HL-60 (cell line): Measurements from ENCODE around the gene MALAT1.
A peak's percentile ranks its signal among the peaks of the same experiment; 100 is the strongest.

Experiments
- DNase-seq, 2 experiments: peaks; one replicate each; pipeline ENCODE4 v3.0.0-alpha.2; 2010 to 2020; ENCODE audit warnings: low read depth in 1 of 2, low spot score in 1 of 2
- H3K27ac ChIP-seq: fragments of 250-450 bp; sonication (Bioruptor Pico); replicated peaks from 2 replicates; pipeline ENCODE4 v1.5.1; 2020; ENCODE audit warnings: mild to moderate bottlenecking, moderate library complexity
- H3K27me3 ChIP-seq: fragments of 250-450 bp; sonication (Bioruptor Pico); 2 replicates; pipeline ENCODE4 v1.5.1; 2021; ENCODE audit warnings: mild to moderate bottlenecking, moderate library complexity; ENCODE audit not compliant: insufficient read depth, poor library complexity, severe bottlenecking
- H3K4me3 ChIP-seq: replicated peaks from 2 replicates; pipeline ENCODE4 v1.5.1; 2011; ENCODE audit warnings: mild to moderate bottlenecking, control low read depth, low read length; ENCODE audit not compliant: insufficient read depth
- GABPA ChIP-seq: IDR thresholded peaks from 2 replicates; pipeline ENCODE4 v1.6.1; 2012; ENCODE audit warnings: low read depth
- POLR2AphosphoS5 ChIP-seq: IDR thresholded peaks from 2 replicates; pipeline ENCODE4 v1.6.1; 2012; ENCODE audit warnings: low read depth
- SPI1 ChIP-seq: IDR thresholded peaks from 2 replicates; pipeline ENCODE4 v1.6.1; 2012; ENCODE audit warnings: low read depth, mild to moderate bottlenecking, borderline replicate concordance
- TF ChIP-seq, protein P1 (sequence below): IDR thresholded peaks from one replicate; pipeline ENCODE4 v1.5.1; 2011; ENCODE audit warnings: low read length, control low read depth, inconsistent platforms; ENCODE audit not compliant: insufficient read depth
- TF ChIP-seq, protein P2 (sequence below): IDR thresholded peaks from 2 replicates; pipeline ENCODE4 v1.6.1; 2012; ENCODE audit warnings: low read depth; ENCODE audit not compliant: insufficient replicate concordance

The MALAT1 gene

DNA sequence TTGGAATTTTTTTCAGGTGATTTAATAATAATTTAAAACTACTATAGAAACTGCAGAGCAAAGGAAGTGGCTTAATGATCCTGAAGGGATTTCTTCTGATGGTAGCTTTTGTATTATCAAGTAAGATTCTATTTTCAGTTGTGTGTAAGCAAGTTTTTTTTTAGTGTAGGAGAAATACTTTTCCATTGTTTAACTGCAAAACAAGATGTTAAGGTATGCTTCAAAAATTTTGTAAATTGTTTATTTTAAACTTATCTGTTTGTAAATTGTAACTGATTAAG, 3.4 kb downstream of the MALAT1 start:
- DNase-seq: no peak
- H3K27me3 ChIP-seq: no peaks in the 10 kb centered on the region
- H3K27ac ChIP-seq: peak overlapping the region; percentile 100
- H3K4me3 ChIP-seq: peak overlapping the region; percentile 82
- TF ChIP-seq SPI1: no peak
- TF ChIP-seq, protein P1, sequence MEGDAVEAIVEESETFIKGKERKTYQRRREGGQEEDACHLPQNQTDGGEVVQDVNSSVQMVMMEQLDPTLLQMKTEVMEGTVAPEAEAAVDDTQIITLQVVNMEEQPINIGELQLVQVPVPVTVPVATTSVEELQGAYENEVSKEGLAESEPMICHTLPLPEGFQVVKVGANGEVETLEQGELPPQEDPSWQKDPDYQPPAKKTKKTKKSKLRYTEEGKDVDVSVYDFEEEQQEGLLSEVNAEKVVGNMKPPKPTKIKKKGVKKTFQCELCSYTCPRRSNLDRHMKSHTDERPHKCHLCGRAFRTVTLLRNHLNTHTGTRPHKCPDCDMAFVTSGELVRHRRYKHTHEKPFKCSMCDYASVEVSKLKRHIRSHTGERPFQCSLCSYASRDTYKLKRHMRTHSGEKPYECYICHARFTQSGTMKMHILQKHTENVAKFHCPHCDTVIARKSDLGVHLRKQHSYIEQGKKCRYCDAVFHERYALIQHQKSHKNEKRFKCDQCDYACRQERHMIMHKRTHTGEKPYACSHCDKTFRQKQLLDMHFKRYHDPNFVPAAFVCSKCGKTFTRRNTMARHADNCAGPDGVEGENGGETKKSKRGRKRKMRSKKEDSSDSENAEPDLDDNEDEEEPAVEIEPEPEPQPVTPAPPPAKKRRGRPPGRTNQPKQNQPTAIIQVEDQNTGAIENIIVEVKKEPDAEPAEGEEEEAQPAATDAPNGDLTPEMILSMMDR: no peak
- TF ChIP-seq POLR2AphosphoS5: no peak
- TF ChIP-seq, protein P2, sequence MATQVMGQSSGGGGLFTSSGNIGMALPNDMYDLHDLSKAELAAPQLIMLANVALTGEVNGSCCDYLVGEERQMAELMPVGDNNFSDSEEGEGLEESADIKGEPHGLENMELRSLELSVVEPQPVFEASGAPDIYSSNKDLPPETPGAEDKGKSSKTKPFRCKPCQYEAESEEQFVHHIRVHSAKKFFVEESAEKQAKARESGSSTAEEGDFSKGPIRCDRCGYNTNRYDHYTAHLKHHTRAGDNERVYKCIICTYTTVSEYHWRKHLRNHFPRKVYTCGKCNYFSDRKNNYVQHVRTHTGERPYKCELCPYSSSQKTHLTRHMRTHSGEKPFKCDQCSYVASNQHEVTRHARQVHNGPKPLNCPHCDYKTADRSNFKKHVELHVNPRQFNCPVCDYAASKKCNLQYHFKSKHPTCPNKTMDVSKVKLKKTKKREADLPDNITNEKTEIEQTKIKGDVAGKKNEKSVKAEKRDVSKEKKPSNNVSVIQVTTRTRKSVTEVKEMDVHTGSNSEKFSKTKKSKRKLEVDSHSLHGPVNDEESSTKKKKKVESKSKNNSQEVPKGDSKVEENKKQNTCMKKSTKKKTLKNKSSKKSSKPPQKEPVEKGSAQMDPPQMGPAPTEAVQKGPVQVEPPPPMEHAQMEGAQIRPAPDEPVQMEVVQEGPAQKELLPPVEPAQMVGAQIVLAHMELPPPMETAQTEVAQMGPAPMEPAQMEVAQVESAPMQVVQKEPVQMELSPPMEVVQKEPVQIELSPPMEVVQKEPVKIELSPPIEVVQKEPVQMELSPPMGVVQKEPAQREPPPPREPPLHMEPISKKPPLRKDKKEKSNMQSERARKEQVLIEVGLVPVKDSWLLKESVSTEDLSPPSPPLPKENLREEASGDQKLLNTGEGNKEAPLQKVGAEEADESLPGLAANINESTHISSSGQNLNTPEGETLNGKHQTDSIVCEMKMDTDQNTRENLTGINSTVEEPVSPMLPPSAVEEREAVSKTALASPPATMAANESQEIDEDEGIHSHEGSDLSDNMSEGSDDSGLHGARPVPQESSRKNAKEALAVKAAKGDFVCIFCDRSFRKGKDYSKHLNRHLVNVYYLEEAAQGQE: no peak

GRCh38 chr11:65502555-65503367, 3.9 kb downstream of the MALAT1 start:
- peak in 1 of 2 experiments; percentile 47 for DNase-seq
- H3K4me3 ChIP-seq: peak overlapping the region; percentile 82
- no peak for TF ChIP-seq GABPA
- TF ChIP-seq, protein P1: no peak
- TF ChIP-seq, protein P2: no peak
- no peak for TF ChIP-seq SPI1
- peak; percentile 94 for TF ChIP-seq POLR2AphosphoS5
- peak overlapping the region; percentile 100 for H3K27ac ChIP-seq
- no peaks in the 10 kb centered on the region for H3K27me3 ChIP-seq

DNA sequence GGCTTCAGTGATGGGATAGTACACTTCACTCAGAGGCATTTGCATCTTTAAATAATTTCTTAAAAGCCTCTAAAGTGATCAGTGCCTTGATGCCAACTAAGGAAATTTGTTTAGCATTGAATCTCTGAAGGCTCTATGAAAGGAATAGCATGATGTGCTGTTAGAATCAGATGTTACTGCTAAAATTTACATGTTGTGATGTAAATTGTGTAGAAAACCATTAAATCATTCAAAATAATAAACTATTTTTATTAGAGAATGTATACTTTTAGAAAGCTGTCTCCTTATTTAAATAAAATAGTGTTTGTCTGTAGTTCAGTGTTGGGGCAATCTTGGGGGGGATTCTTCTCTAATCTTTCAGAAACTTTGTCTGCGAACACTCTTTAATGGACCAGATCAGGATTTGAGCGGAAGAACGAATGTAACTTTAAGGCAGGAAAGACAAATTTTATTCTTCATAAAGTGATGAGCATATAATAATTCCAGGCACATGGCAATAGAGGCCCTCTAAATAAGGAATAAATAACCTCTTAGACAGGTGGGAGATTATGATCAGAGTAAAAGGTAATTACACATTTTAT, 4.6 kb downstream of the MALAT1 start:
- no peak for DNase-seq
- Histone ChIP-seq H3K27me3 (no peaks in the 10 kb centered on the region), H3K4me3 (peak overlapping the region; percentile 82), H3K27ac (peak overlapping the region; percentile 100)
- no peak for TF ChIP-seq GABPA
- no peak; the same call in 1 of the 2 replicates for TF ChIP-seq POLR2AphosphoS5
- TF ChIP-seq, protein P1: no peak
- TF ChIP-seq, protein P2: no peak
- no peak for TF ChIP-seq SPI1
